Esophagus squamous epithelium (tissue), 4 donors: ENCODE measurements around the gene SECISBP2L.

ENCODE experiments used
- POLR2A ChIP-seq, 4 donors: fragments of 450-650 bp; IDR thresholded peaks; one replicate each; pipeline ENCODE4 v1.6.1; 2017; ENCODE audit warnings: antibody characterized with exemption in 4 of 4, mild to moderate bottlenecking in 4 of 4, moderate library complexity in 3 of 4
- TF ChIP-seq, protein P1 (sequence below), 6 experiments: fragments of 450-650 bp in 4 of 6; fragments of 200-600 bp in 2 of 6; sonication (generic) in 2 of 6; IDR thresholded peaks; one replicate each; pipeline ENCODE4 v1.5.1; 2016 to 2019; ENCODE audit warnings: antibody characterized with exemption in 6 of 6, mild to moderate bottlenecking in 4 of 6, moderate library complexity in 4 of 6

DNA sequence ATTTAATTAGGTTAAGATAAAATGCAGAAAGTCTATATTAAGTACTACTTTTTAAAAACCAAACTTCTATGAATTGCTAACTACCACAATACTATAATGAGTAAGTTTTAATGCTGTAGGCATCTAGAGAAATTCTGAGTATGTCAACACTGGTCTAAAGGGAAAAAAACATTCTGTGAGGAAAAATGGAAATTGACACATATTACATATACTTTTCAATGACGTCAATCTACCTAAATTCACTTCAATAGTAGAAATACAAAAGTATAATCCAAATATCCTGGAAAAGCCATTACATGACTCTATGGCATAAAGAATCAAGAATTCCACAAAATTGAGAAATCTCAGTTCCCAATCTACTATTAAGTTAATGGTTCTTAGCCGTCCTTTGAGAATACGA, 2.2 kb downstream of the SECISBP2L start:
- TF ChIP-seq, protein P1, sequence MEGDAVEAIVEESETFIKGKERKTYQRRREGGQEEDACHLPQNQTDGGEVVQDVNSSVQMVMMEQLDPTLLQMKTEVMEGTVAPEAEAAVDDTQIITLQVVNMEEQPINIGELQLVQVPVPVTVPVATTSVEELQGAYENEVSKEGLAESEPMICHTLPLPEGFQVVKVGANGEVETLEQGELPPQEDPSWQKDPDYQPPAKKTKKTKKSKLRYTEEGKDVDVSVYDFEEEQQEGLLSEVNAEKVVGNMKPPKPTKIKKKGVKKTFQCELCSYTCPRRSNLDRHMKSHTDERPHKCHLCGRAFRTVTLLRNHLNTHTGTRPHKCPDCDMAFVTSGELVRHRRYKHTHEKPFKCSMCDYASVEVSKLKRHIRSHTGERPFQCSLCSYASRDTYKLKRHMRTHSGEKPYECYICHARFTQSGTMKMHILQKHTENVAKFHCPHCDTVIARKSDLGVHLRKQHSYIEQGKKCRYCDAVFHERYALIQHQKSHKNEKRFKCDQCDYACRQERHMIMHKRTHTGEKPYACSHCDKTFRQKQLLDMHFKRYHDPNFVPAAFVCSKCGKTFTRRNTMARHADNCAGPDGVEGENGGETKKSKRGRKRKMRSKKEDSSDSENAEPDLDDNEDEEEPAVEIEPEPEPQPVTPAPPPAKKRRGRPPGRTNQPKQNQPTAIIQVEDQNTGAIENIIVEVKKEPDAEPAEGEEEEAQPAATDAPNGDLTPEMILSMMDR (IDR thresholded peaks at IDR 0.05): no peak
- TF ChIP-seq POLR2A (IDR thresholded peaks at IDR 0.05): no peak
